ENCODE data around the gene ATF6B.

Gene ATF6B

GRCh38 chr6:32167761-32168262 is 39.8 kb upstream of the ATF6B start:
- Histone ChIP-seq H3K9ac (ENCODE audit: low read length) (no peak overlapping the region), H3K4me2 (ENCODE audit: low read length) (no peak overlapping the region), H3K27ac (ENCODE audit: low read length) (no peak overlapping the region), H2AFZ (ENCODE audit: low read depth, low read length) (no peak overlapping the region), H4K20me1 (ENCODE audit: insufficient read depth, low read length) (no peaks in the 10 kb centered on the region), H3K4me1 (ENCODE audit: low read length) (peaks cover 6% of the 10 kb centered on the region), H3K36me3 (replicated peaks; ENCODE audit: low read depth, low read length) (no peaks in the 10 kb centered on the region), H3K27me3 (ENCODE audit: low read depth, low read length) (no peaks in the 10 kb centered on the region), H3K4me3 (ENCODE audit: low read length) (no peak overlapping the region), H3K9me3 (ENCODE audit: insufficient read depth, low read length) (no peaks in the 10 kb centered on the region), H3K79me2 (ENCODE audit: low read length) (no peaks in the 10 kb centered on the region)
- no peak for TF ChIP-seq CTCF (IDR thresholded peaks at IDR 0.05; ENCODE audit: low read depth, low read length)
- no peak for TF ChIP-seq EZH2phosphoT487 (IDR thresholded peaks at IDR 0.05; ENCODE audit: low read depth)

- Histone ChIP-seq H2AFZ (ENCODE audit: low read depth, low read length) (no peak overlapping the region), H3K79me2 (ENCODE audit: low read length) (no peaks in the 10 kb centered on the region), H3K36me3 (replicated peaks; ENCODE audit: low read depth, low read length) (no peaks in the 10 kb centered on the region), H3K4me3 (ENCODE audit: low read length) (no peak overlapping the region), H3K9me3 (ENCODE audit: insufficient read depth, low read length) (no peaks in the 10 kb centered on the region), H3K27me3 (ENCODE audit: low read depth, low read length) (no peaks in the 10 kb centered on the region), H3K9ac (ENCODE audit: low read length) (no peak overlapping the region), H3K27ac (ENCODE audit: low read length) (no peak overlapping the region), H4K20me1 (ENCODE audit: insufficient read depth, low read length) (no peaks in the 10 kb centered on the region), H3K4me2 (ENCODE audit: low read length) (no peak overlapping the region), H3K4me1 (ENCODE audit: low read length) (peaks cover 6% of the 10 kb centered on the region)
- TF ChIP-seq EZH2phosphoT487 (IDR thresholded peaks at IDR 0.05; ENCODE audit: low read depth) (no peak), CTCF (IDR thresholded peaks at IDR 0.05; ENCODE audit: low read depth, low read length) (no peak)
Observed at GRCh38 chr6:32167154-32167760, 39.2 kb upstream of the ATF6B start.

- no peak overlapping the region for H3K4me2 ChIP-seq (ENCODE audit: low read length)
- H2AFZ ChIP-seq (ENCODE audit: low read depth, low read length) = no peak overlapping the region
- H4K20me1 ChIP-seq (ENCODE audit: insufficient read depth, low read length) = no peaks in the 10 kb centered on the region
- no peaks in the 10 kb centered on the region for H3K27me3 ChIP-seq (ENCODE audit: low read depth, low read length)
- H3K27ac ChIP-seq (ENCODE audit: low read length) = no peak overlapping the region
- H3K79me2 ChIP-seq (ENCODE audit: low read length) = no peaks in the 10 kb centered on the region
- no peak overlapping the region for H3K4me3 ChIP-seq (ENCODE audit: low read length)
- H3K9me3 ChIP-seq (ENCODE audit: insufficient read depth, low read length) = no peaks in the 10 kb centered on the region
- no peaks in the 10 kb centered on the region for H3K36me3 ChIP-seq (replicated peaks; ENCODE audit: low read depth, low read length)
- H3K9ac ChIP-seq (ENCODE audit: low read length) = no peak overlapping the region
- peaks cover 6% of the 10 kb centered on the region for H3K4me1 ChIP-seq (ENCODE audit: low read length)
- TF ChIP-seq EZH2phosphoT487 (IDR thresholded peaks at IDR 0.05; ENCODE audit: low read depth) (no peak), CTCF (IDR thresholded peaks at IDR 0.05; ENCODE audit: low read depth, low read length) (no peak)
Observed at GRCh38 chr6:32166411-32167061, 38.5 kb upstream of the ATF6B start.

- Histone ChIP-seq H2AFZ (ENCODE audit: low read depth, low read length) (no peak within 1 kb of the TSS), H3K9me3 (ENCODE audit: insufficient read depth, low read length) (no peaks in the 10 kb centered on the region), H3K27me3 (ENCODE audit: low read depth, low read length) (no peaks in the 10 kb centered on the region), H4K20me1 (ENCODE audit: insufficient read depth, low read length) (no peaks in the 10 kb centered on the region), H3K4me2 (ENCODE audit: low read length) (no peak within 1 kb of the TSS), H3K36me3 (replicated peaks; ENCODE audit: low read depth, low read length) (no peaks in the 10 kb centered on the region), H3K27ac (ENCODE audit: low read length) (no peak within 1 kb of the TSS), H3K4me1 (ENCODE audit: low read length) (peaks cover 6% of the 10 kb centered on the region), H3K79me2 (ENCODE audit: low read length) (no peaks in the 10 kb centered on the region), H3K9ac (ENCODE audit: low read length) (no peak within 1 kb of the TSS), H3K4me3 (ENCODE audit: low read length) (no peak within 1 kb of the TSS)
- TF ChIP-seq EZH2phosphoT487 (IDR thresholded peaks at IDR 0.05; ENCODE audit: low read depth) = no peak
- TF ChIP-seq CTCF (IDR thresholded peaks at IDR 0.05; ENCODE audit: low read depth, low read length) = no peak
Observed at GRCh38 chr6:32164295-32164694, 36.2 kb upstream of the ATF6B start, which contains the start of gene EGFL8. EGFL8 (plus strand) TSS chr6:32164595; CDS start chr6:32166166, 1,571 bp downstream.
